Keratinocyte (primary cell): ENCODE results near the gene FMNL3.

Experiments used
- EZH2 ChIP-seq: IDR thresholded peaks from one replicate; pipeline ENCODE4 v1.6.1; 2012; ENCODE audit warnings: inconsistent platforms, mild to moderate bottlenecking, low read length, moderate library complexity
- TF ChIP-seq, protein P1 (sequence below), 3 experiments: IDR thresholded peaks in 1 of 3; conservative IDR thresholded peaks in 1 of 3; optimal IDR thresholded peaks in 1 of 3; 2 replicates in 2 of 3; 3 replicates in 1 of 3; pipeline versions ENCODE3 to v1.5.1; 2011; ENCODE audit warnings: low read length in 3 of 3, mild to moderate bottlenecking in 3 of 3, moderate library complexity in 2 of 3, control low read depth in 1 of 3, inconsistent platforms in 1 of 3; ENCODE audit not compliant: insufficient read depth in 2 of 3; ENCODE audit errors: extremely low read depth in 1 of 3

DNA sequence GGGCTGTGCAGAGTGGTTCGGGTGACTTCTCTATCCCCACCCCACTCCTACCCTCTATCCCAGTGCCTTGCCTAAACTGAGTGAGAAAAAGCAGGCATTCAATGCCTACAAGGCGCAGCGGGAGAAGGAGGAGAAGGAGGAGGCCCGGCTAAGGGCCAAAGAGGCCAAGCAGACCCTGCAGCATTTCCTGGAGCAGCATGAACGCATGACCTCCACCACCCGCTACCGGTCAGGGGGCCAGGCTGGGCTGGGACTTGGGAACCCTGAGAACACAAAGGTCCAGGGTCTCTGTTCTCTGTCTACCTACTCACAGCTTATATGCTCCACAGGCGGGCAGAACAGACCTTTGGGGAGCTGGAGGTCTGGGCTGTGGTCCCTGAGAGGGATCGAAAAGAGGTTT lies 72.2 kb downstream of the FMNL3 start:
- TF ChIP-seq EZH2: no peak
- TF ChIP-seq, protein P1, sequence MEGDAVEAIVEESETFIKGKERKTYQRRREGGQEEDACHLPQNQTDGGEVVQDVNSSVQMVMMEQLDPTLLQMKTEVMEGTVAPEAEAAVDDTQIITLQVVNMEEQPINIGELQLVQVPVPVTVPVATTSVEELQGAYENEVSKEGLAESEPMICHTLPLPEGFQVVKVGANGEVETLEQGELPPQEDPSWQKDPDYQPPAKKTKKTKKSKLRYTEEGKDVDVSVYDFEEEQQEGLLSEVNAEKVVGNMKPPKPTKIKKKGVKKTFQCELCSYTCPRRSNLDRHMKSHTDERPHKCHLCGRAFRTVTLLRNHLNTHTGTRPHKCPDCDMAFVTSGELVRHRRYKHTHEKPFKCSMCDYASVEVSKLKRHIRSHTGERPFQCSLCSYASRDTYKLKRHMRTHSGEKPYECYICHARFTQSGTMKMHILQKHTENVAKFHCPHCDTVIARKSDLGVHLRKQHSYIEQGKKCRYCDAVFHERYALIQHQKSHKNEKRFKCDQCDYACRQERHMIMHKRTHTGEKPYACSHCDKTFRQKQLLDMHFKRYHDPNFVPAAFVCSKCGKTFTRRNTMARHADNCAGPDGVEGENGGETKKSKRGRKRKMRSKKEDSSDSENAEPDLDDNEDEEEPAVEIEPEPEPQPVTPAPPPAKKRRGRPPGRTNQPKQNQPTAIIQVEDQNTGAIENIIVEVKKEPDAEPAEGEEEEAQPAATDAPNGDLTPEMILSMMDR (optimal IDR thresholded peaks at IDR 0.05 in 1 of 3, IDR thresholded peaks at IDR 0.05 in 1 of 3, conservative IDR thresholded peaks at IDR 0.05 in 1 of 3; ENCODE audit: extremely low read depth in 1 of 3, insufficient read depth in 2 of 3, low read length in 3 of 3): no peak
